Measurements from ENCODE around the gene RUFY3. TPM values are rescaled to one million over a fixed set of nuclear protein-coding genes. Genes with fewer than 3 reads are reported as not detected.

Gene RUFY3
- total and polyA plus RNA-seq, 2 of the 13 experiments (the other 11 are each of a cell fraction or from before 2014, with no cell fraction given), result 17.9 to 25.3 TPM

DNA sequence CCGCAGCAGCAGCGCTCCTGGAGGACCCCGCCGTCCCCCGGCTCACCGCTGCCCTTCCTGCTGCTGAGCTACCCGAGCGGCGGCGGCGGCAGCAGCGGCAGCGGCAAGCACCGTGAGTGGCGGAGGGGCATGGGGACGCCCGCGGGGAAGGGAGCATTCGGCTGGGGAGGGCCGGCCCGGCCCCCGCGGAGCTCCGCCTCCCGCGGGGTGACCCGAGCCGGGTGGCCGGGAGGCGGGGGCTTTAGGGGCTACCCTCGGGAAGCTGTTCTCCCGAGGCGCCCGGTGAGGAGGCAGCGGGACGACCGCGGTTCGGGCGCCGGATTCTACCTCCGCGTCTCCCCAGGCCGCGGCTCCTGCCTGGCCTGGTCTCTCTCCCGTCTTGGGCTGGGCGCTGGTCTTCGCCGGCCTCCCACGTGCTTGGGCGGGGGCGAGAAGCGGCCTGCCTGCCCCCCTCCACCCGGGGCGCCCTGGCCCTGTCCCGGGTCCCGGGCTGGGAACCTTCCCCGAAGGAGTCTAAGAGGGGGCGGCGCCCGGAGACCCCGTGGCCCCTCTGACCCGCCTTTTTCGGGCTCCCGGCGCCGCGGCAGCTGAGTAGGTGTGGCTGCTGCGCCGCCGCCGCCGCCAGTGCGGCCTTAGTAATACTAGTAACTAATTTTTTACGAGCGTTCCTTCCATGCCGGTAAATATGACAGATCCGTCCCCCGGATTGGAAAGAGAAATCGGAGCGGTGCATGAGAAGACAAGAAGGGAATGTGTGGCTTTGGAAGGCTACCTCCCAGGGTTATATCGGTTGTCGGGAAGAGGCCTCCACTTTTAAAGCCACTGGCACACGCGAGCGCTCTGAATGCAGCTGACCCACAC lies 16.4 kb upstream of the RUFY3 start (continued):
- TF ChIP-seq KDM5A (IDR thresholded peaks at IDR 0.05; ENCODE audit: borderline replicate concordance, low read length) (no peak; the same call in 1 of the 2 replicates), SRSF4 (IDR thresholded peaks at IDR 0.05; ENCODE audit: low read depth, low read length, poor library complexity, severe bottlenecking) (no peak), ZFP41 (CRISPR knock-in tag; IDR thresholded peaks at IDR 0.05; ENCODE audit: borderline replicate concordance) (0 out of 2 replicates have a peak, but pooled peaks have one; percentile 47), RBM22 (optimal IDR thresholded peaks at IDR 0.05; ENCODE audit: low read length) (no peak), RFX5 (IDR thresholded peaks at IDR 0.05; ENCODE audit: low read depth, low read length) (no peak), ZNF331 (CRISPR knock-in tag; IDR thresholded peaks at IDR 0.05) (no peak), ZNF33A (CRISPR knock-in tag; IDR thresholded peaks at IDR 0.05; ENCODE audit: borderline replicate concordance) (no peak), HES4 (CRISPR knock-in tag; IDR thresholded peaks at IDR 0.05; ENCODE audit: borderline replicate concordance) (peak; percentile 68; the same call in 1 of the 2 replicates), NONO (IDR thresholded peaks at IDR 0.05) (no peak), NONO (CRISPR knock-in tag; conservative IDR thresholded peaks at IDR 0.05) (no peak), NFE2 (CRISPR knock-in tag; IDR thresholded peaks at IDR 0.05) (no peak), MEIS2 (CRISPR knock-in tag; IDR thresholded peaks at IDR 0.05) (no peak; the same call in 1 of the 2 replicates), BHLHE40 (IDR thresholded peaks at IDR 0.05; ENCODE audit: low read length) (no peak), SALL2 (CRISPR knock-in tag; IDR thresholded peaks at IDR 0.05) (peak; percentile 69; the same call in 1 of the 2 replicates), ZC3H13 (CRISPR knock-in tag; IDR thresholded peaks at IDR 0.05) (no peak; the same call in 1 of the 2 replicates), ZNF333 (CRISPR knock-in tag; IDR thresholded peaks at IDR 0.05; ENCODE audit: borderline replicate concordance) (no peak), ARNT2 (CRISPR knock-in tag; IDR thresholded peaks at IDR 0.05; ENCODE audit: low read depth) (no peak; the same call in 1 of the 2 replicates), SKI (IDR thresholded peaks at IDR 0.05; ENCODE audit: partially characterized antibody) (peak; percentile 15), ZNF713 (CRISPR knock-in tag; IDR thresholded peaks at IDR 0.05) (no peak), SAP130 (CRISPR knock-in tag; IDR thresholded peaks at IDR 0.05; ENCODE audit: low read depth) (peak; percentile 76; the same call in 1 of the 2 replicates)
- TF ChIP-seq, protein P1, sequence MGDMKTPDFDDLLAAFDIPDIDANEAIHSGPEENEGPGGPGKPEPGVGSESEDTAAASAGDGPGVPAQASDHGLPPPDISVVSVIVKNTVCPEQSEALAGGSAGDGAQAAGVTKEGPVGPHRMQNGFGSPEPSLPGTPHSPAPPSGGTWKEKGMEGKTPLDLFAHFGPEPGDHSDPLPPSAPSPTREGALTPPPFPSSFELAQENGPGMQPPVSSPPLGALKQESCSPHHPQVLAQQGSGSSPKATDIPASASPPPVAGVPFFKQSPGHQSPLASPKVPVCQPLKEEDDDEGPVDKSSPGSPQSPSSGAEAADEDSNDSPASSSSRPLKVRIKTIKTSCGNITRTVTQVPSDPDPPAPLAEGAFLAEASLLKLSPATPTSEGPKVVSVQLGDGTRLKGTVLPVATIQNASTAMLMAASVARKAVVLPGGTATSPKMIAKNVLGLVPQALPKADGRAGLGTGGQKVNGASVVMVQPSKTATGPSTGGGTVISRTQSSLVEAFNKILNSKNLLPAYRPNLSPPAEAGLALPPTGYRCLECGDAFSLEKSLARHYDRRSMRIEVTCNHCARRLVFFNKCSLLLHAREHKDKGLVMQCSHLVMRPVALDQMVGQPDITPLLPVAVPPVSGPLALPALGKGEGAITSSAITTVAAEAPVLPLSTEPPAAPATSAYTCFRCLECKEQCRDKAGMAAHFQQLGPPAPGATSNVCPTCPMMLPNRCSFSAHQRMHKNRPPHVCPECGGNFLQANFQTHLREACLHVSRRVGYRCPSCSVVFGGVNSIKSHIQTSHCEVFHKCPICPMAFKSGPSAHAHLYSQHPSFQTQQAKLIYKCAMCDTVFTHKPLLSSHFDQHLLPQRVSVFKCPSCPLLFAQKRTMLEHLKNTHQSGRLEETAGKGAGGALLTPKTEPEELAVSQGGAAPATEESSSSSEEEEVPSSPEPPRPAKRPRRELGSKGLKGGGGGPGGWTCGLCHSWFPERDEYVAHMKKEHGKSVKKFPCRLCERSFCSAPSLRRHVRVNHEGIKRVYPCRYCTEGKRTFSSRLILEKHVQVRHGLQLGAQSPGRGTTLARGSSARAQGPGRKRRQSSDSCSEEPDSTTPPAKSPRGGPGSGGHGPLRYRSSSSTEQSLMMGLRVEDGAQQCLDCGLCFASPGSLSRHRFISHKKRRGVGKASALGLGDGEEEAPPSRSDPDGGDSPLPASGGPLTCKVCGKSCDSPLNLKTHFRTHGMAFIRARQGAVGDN (CRISPR knock-in tag; IDR thresholded peaks at IDR 0.05), result peak; percentile 92
- TF ChIP-seq, protein P2, sequence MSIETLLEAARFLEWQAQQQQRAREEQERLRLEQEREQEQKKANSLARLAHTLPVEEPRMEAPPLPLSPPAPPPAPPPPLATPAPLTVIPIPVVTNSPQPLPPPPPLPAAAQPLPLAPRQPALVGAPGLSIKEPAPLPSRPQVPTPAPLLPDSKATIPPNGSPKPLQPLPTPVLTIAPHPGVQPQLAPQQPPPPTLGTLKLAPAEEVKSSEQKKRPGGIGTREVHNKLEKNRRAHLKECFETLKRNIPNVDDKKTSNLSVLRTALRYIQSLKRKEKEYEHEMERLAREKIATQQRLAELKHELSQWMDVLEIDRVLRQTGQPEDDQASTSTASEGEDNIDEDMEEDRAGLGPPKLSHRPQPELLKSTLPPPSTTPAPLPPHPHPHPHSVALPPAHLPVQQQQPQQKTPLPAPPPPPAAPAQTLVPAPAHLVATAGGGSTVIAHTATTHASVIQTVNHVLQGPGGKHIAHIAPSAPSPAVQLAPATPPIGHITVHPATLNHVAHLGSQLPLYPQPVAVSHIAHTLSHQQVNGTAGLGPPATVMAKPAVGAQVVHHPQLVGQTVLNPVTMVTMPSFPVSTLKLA (IDR thresholded peaks at IDR 0.05), result no peak
- TF ChIP-seq, protein P3, sequence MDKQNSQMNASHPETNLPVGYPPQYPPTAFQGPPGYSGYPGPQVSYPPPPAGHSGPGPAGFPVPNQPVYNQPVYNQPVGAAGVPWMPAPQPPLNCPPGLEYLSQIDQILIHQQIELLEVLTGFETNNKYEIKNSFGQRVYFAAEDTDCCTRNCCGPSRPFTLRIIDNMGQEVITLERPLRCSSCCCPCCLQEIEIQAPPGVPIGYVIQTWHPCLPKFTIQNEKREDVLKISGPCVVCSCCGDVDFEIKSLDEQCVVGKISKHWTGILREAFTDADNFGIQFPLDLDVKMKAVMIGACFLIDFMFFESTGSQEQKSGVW (CRISPR knock-in tag; IDR thresholded peaks at IDR 0.05; ENCODE audit: borderline replicate concordance), result no peak
